GM12875 (cell line): ENCODE measurements around the gene PIWIL1.

Experiments
- H3K4me3 ChIP-seq: one replicate; pipeline ENCODE4 v1.5.1; 2011; ENCODE audit warnings: low read depth, low read length, control low read depth
- CTCF ChIP-seq: IDR thresholded peaks from 2 replicates; pipeline ENCODE4 v1.5.1; 2011; ENCODE audit warnings: low read depth, mild to moderate bottlenecking, control low read depth, inconsistent platforms, low read length, moderate library complexity, borderline replicate concordance; ENCODE audit not compliant: insufficient read depth

The PIWIL1 gene

DNA sequence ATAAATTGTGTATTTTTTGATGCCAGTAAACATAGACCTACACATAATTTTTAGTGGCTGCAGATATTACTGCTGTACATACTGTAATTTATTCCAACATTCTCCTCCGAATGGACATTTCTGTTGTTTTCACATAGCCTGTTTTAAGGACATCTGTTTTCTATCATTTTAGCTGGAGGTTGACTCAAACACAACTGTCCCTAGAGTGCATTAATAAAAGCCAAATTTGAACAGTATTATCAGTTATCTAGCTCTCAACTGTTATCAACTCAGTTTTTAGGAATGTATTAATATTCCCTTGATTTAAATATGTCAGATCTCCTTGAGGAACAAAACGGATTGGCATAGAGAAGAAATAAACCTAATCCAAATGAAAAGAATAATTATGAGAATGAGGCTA is 17.2 kb upstream of the PIWIL1 start:
- H3K4me3 ChIP-seq = no peak overlapping the region
- TF ChIP-seq CTCF = no peak

DNA sequence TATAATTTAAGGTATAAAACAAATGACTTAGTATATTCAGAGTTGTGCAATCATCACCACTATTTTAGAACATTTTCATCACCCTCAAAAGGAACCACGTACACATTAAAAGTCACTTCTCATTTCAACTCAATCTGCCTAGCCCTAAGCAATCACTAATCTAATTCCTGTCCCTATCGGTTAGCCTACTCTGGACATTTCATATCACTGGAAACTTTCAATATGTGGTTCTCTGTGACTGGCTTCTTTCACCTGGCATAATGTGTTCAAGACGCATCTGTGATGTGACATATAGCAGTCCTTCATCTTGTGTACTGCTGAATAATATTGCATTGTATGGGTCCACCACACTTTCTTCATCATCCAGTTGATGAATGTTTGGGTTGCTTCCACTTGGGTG is 15.4 kb upstream of the PIWIL1 start:
- H3K4me3 ChIP-seq = no peak overlapping the region
- no peak for TF ChIP-seq CTCF

DNA sequence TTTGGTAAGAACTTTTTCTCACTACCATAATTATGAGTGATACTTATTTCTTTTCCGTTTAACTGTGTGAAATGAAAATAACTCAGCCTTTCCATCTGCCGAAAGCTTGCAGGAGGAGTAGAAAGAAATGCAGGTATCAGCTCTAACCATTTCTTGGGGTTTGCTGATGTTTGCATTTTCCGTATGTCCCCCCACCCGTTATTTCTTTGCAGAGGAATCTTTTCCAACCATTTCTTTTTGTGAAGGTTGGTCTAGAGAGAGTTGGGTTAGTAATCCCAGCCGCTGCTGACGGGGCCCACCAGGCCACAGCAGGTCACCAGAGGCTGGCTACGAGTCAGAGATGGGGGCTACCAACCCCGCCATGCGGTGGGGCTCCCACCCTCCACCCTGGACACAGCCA is 7.0 kb upstream of the PIWIL1 start:
- TF ChIP-seq CTCF = no peak
- H3K4me3 ChIP-seq = no peak overlapping the region

GRCh38 chr12:130331146-130331545 is 6.5 kb upstream of the PIWIL1 start:
- no peak overlapping the region for H3K4me3 ChIP-seq
- TF ChIP-seq CTCF = no peak

DNA sequence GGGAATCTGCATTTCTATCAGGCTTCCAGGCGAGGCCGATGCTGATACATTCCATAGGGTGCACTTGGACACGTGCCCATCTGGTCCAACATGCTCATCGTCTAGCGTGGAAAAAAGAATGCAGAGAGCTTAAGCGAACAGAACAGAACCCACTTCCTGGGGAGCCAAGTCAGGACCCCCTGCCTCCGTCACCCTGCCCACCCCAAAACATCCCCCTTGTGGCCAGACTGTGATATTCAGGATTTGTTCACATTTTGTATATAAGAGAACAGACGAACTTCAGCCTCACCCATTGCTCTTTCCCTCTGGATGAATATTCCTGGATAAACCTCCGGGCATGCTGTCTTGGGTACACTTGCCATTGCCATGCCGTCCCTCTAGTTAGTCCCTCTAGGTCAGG is 4.3 kb upstream of the PIWIL1 start:
- H3K4me3 ChIP-seq = no peak overlapping the region
- TF ChIP-seq CTCF = no peak

- TF ChIP-seq CTCF = no peak
- H3K4me3 ChIP-seq = no peak overlapping the region
Measured at GRCh38 chr12:130334399-130334798, 3.3 kb upstream of the PIWIL1 start.

- TF ChIP-seq CTCF = no peak
- H3K4me3 ChIP-seq = no peak overlapping the region
Measured at GRCh38 chr12:130334937-130335336, 2.8 kb upstream of the PIWIL1 start.
